B cell (primary cell): ENCODE results near the gene ZBED5. TPM values are rescaled to one million over a fixed set of nuclear protein-coding genes. Genes with fewer than 3 reads are reported as not detected.

Source experiments
- ATAC-seq: fragments of 200-7000 bp; cut with Tn5 transposase; one replicate; pipeline ENCODE4 v1.10.0; 2021; ENCODE audit warnings: low read depth, mild to moderate bottlenecking, moderate number of reproducible peaks, moderate library complexity
- CTCF ChIA-PET: fragments of 350-600 bp; sonication (Branson Sonifier 250); formaldehyde crosslinking; loops from one replicate; lab custom pipeline; 2021; ENCODE audit warnings: antibody characterized with exemption, inconsistent platforms; lab: Charles Lee
- POLR2A ChIA-PET: fragments of 350-600 bp; sonication (Branson Sonifier 250); formaldehyde crosslinking; loops from one replicate; lab custom pipeline; 2021; ENCODE audit warnings: antibody characterized with exemption; lab: Charles Lee
- DNase-seq: peaks from one replicate; pipeline ENCODE4 v3.0.0; 2013
- H2AFZ ChIP-seq: 2 replicates; pipeline ENCODE4 v1.6.1; 2012; ENCODE audit warnings: mild to moderate bottlenecking, low read depth, low read length; ENCODE audit not compliant: insufficient read depth, poor library complexity, severe bottlenecking
- H3K27ac ChIP-seq, 2 donors: 1 replicate in 1 of 2; 2 replicates in 1 of 2; pipeline ENCODE4 v1.5.1; 2012 to 2013; ENCODE audit warnings: low read length in 2 of 2, mild to moderate bottlenecking in 2 of 2, moderate library complexity in 1 of 2
- H3K27me3 ChIP-seq, 4 experiments: fragments of 200-600 bp in 1 of 4; sonication (generic) in 1 of 4; replicated peaks in 1 of 4; 1 replicate in 2 of 4; 2 replicates in 2 of 4; pipeline versions ENCODE4 v1.6.1 to v1.7.0; 2013 to 2016; ENCODE audit warnings: low read length in 3 of 4, mild to moderate bottlenecking in 2 of 4, mixed read lengths in 1 of 4, moderate library complexity in 1 of 4; ENCODE audit not compliant: insufficient read depth in 4 of 4, control insufficient read depth in 3 of 4; ENCODE audit errors: control extremely low read depth in 1 of 4
- H3K36me3 ChIP-seq, 2 experiments: replicated peaks in 1 of 2; 1 replicate in 1 of 2; 2 replicates in 1 of 2; pipeline versions ENCODE4 v1.6.1 to v1.7.1; 2013; ENCODE audit warnings: low read length in 1 of 2; ENCODE audit not compliant: insufficient read depth in 2 of 2, control insufficient read depth in 1 of 2; ENCODE audit errors: control extremely low read depth in 1 of 2, extremely low read depth in 1 of 2
- H3K4me1 ChIP-seq, 2 donors: fragments of 200-600 bp in 1 of 2; sonication (generic) in 1 of 2; 1 replicate in 1 of 2; 2 replicates in 1 of 2; pipeline versions ENCODE4 v1.5.1 to v1.6.1; 2013 to 2017; ENCODE audit warnings: low read length in 2 of 2; ENCODE audit not compliant: control insufficient read depth in 2 of 2, insufficient read depth in 2 of 2
- H3K4me2 ChIP-seq: replicated peaks from 2 replicates; pipeline ENCODE3; 2012; ENCODE audit warnings: mild to moderate bottlenecking, low read depth, low read length; ENCODE audit not compliant: poor library complexity, severe bottlenecking
- H3K4me3 ChIP-seq, 5 experiments: fragments of 200-600 bp in 1 of 5; sonication (generic) in 1 of 5; 1 replicate in 3 of 5; 2 replicates in 2 of 5; pipeline versions ENCODE4 v1.5.1 to v1.7.0; 2011 to 2016; ENCODE audit warnings: low read length in 4 of 5, mild to moderate bottlenecking in 4 of 5, low read depth in 2 of 5, control low read depth in 1 of 5, moderate library complexity in 1 of 5; ENCODE audit not compliant: insufficient read depth in 1 of 5; ENCODE audit errors: control extremely low read depth in 1 of 5, extremely low read depth in 1 of 5
- H3K79me2 ChIP-seq: fragments of 200-600 bp; sonication (generic); one replicate; pipeline ENCODE4 v1.6.0; 2016; ENCODE audit warnings: low read length; ENCODE audit not compliant: control insufficient read depth, insufficient read depth
- H3K9ac ChIP-seq: fragments of 200-600 bp; sonication (generic); 2 replicates; pipeline ENCODE4 v1.6.1; 2017; ENCODE audit warnings: mild to moderate bottlenecking, low read length, moderate library complexity
- H3K9me3 ChIP-seq, 3 donors: one replicate each; pipeline versions ENCODE4 v1.6.1 to v1.7.1; 2013; ENCODE audit warnings: low read length in 2 of 3; ENCODE audit not compliant: control insufficient read depth in 2 of 3, insufficient read depth in 1 of 3; ENCODE audit errors: control extremely low read depth in 1 of 3
- H4K20me1 ChIP-seq: 2 replicates; pipeline ENCODE4 v1.6.0; 2012; ENCODE audit warnings: mild to moderate bottlenecking, low read length; ENCODE audit not compliant: insufficient read depth, control insufficient read depth, poor library complexity, severe bottlenecking
- H3K27ac Mint-ChIP-seq: one replicate; pipeline ENCODE4 v1.8.0; 2021; ENCODE audit warnings: mixed read lengths
- H3K27me3 Mint-ChIP-seq: one replicate; pipeline ENCODE4 v1.8.0; 2021; ENCODE audit warnings: mixed read lengths
- H3K4me1 Mint-ChIP-seq: one replicate; pipeline ENCODE4 v1.8.0; 2021; ENCODE audit warnings: mixed read lengths
- H3K4me3 Mint-ChIP-seq: one replicate; pipeline ENCODE4 v1.8.0; 2021; ENCODE audit warnings: mixed read lengths
- H3K9me3 Mint-ChIP-seq: one replicate; pipeline ENCODE4 v1.8.0; 2022; ENCODE audit warnings: mixed read lengths; ENCODE audit not compliant: insufficient read depth
- EZH2 ChIP-seq: IDR thresholded peaks from 2 replicates; pipeline ENCODE4 v1.6.1; 2012; ENCODE audit warnings: borderline replicate concordance, low read depth, mild to moderate bottlenecking, moderate library complexity, low read length; ENCODE audit not compliant: insufficient read depth, poor library complexity, severe bottlenecking
- WGBS: methylation state at CpG from one replicate; pipeline ENCODE4 v1.1.5; 2013; ENCODE audit warnings: missing lambda C conversion rate; ENCODE audit not compliant: insufficient coverage; 5-methylcytosine and 5-hydroxymethylcytosine counted together
- intact Hi-C: fragments of 100-400 bp; cut with micrococcal nuclease; formaldehyde crosslinking; loops from one replicate; pipeline ENCODE4 v1.10.0; 2022
- polyA plus RNA-seq: library from polyadenylated mRNA; depleted of rRNA; stranded (reverse); fragments of >200 nt; gene quantifications from 2 replicates; pipeline ENCODE4 v1.2.3, GENCODE V29; 2012
- total RNA-seq, 2 donors: library from RNA; stranded (reverse); fragments of 120-200 nt in 1 of 2; gene quantifications; 1 replicate in 1 of 2; 2 replicates in 1 of 2; pipeline versions ENCODE4 v1.2.3 to v1.2.4, GENCODE V29; 2013 to 2022
- TF ChIP-seq, protein P1 (sequence below): fragments of 200-600 bp; IDR thresholded peaks from one replicate; pipeline ENCODE4 v1.8.0; 2022; ENCODE audit warnings: antibody characterized with exemption, mild to moderate bottlenecking

The ZBED5 gene
- total and polyA plus RNA-seq, 2 donors (not counting 1 experiment from before 2014, with no cell fraction given) = 66.6 to 178 TPM

DNA sequence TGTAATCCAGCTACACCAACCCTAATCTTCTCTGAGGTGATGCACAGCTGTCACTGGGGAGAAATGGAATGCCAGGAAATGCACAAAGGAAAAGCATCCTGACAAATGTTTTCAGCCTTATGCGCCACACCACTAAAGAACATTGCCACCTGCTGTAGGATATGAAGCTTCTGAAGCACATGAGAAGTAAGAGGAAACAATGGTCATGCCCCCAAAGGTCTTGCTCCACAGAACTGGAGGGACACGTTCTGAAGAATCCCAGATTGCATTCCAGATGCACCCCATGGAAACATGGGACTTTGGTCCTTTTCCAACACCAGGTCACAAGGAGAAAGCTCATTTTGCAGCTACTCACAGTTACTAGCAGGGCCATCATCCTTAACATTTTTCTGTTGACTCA is 48.7 kb upstream of the ZBED5 start:
- DNase-seq = no peak
- peaks cover 0 to 3% (median 0%) of the 10 kb centered on the region in 3 donors for H3K9me3 ChIP-seq
- WGBS = 50% methylated on average over 1 of the region's 2 CpGs

GRCh38 chr11:10902301-10903063 is 44.6 kb upstream of the ZBED5 start:
- H4K20me1 ChIP-seq = no peaks in the 10 kb centered on the region
- 85% methylated on average over 3 of the region's 9 CpGs for WGBS
- H3K36me3 ChIP-seq = no peaks in the 10 kb centered on the region
- no peak overlapping the region for H3K4me3 ChIP-seq
- Mint-ChIP-seq H3K27ac (no peak overlapping the region), H3K27me3 (peaks cover 15% of the 10 kb centered on the region), H3K4me1 (peaks cover 13% of the 10 kb centered on the region), H3K9me3 (no peaks in the 10 kb centered on the region), H3K4me3 (no peak overlapping the region)
- CTCF ChIA-PET = interaction anchor here (1.4 to 1.5 kb wide), 2 partner anchors 8 to 24 kb away, joined by 3 to 4 read pairs; no protein-coding TSS in a partner anchor
- H3K79me2 ChIP-seq = no peaks in the 10 kb centered on the region
- H3K9me3 ChIP-seq = peaks cover 0 to 3% (median 0%) of the 10 kb centered on the region in 3 donors
- H3K27ac ChIP-seq = no peak overlapping the region
- H3K27me3 ChIP-seq = peaks cover 0 to 10% (median 1%) of the 10 kb centered on the region in 4 experiments
- no peak overlapping the region for H2AFZ ChIP-seq
- TF ChIP-seq, protein P1, sequence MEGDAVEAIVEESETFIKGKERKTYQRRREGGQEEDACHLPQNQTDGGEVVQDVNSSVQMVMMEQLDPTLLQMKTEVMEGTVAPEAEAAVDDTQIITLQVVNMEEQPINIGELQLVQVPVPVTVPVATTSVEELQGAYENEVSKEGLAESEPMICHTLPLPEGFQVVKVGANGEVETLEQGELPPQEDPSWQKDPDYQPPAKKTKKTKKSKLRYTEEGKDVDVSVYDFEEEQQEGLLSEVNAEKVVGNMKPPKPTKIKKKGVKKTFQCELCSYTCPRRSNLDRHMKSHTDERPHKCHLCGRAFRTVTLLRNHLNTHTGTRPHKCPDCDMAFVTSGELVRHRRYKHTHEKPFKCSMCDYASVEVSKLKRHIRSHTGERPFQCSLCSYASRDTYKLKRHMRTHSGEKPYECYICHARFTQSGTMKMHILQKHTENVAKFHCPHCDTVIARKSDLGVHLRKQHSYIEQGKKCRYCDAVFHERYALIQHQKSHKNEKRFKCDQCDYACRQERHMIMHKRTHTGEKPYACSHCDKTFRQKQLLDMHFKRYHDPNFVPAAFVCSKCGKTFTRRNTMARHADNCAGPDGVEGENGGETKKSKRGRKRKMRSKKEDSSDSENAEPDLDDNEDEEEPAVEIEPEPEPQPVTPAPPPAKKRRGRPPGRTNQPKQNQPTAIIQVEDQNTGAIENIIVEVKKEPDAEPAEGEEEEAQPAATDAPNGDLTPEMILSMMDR = no peak
- TF ChIP-seq EZH2 = no peak
- ATAC-seq = no peak
- POLR2A ChIA-PET = no interaction called here
- DNase-seq = no peak
- no peak overlapping the region for H3K4me2 ChIP-seq
- intact Hi-C loops = no loop called here
- no peak overlapping the region for H3K9ac ChIP-seq
- H3K4me1 ChIP-seq = peaks cover 0 to 10% of the 10 kb centered on the region in 2 donors

More for the DNA sequence above, 48.7 kb upstream of the ZBED5 start:
- Histone ChIP-seq H3K36me3 (no peaks in the 10 kb centered on the region), H3K27me3 (peaks cover 0 to 10% (median 1%) of the 10 kb centered on the region in 4 experiments), H3K27ac (no peak overlapping the region), H3K4me1 (no peaks in the 10 kb centered on the region), H4K20me1 (no peaks in the 10 kb centered on the region), H3K79me2 (no peaks in the 10 kb centered on the region), H3K4me3 (no peak overlapping the region), H3K4me2 (no peak overlapping the region), H3K9ac (no peak overlapping the region), H2AFZ (no peak overlapping the region)
- no peak overlapping the region for H3K27ac Mint-ChIP-seq
- ChIA-PET POLR2A (no interaction called here), CTCF (interaction anchor here (0.6 to 2.6 kb wide), 7 partner anchors 21 to 136 kb away, joined by 3 to 19 read pairs (median 4); partner anchors contain the start of gene EIF4G2)
- H3K4me3 Mint-ChIP-seq = no peak overlapping the region
- no peaks in the 10 kb centered on the region for H3K9me3 Mint-ChIP-seq
- intact Hi-C loops = no loop called here
- TF ChIP-seq, protein P1 = no peak
- no peak for TF ChIP-seq EZH2
- no peaks in the 10 kb centered on the region for H3K4me1 Mint-ChIP-seq
- no peak for ATAC-seq
- peaks cover 20% of the 10 kb centered on the region for H3K27me3 Mint-ChIP-seq
